ENCODE measurements around the gene MSI2. TPM values are rescaled to one million over a fixed set of nuclear protein-coding genes. Genes with fewer than 3 reads are reported as not detected.

MSI2 gene
- polyA plus RNA-seq: 18.5 and 31.9 TPM in 2 replicates

GRCh38 chr17:57255776-57256681, at the start of gene MSI2:
TSS of gene MSI2 (plus strand) at chr17:57256523. CDS start at chr17:57256743, 220 bp downstream.

Other genes with a start within 250 kb of the MSI2 start
- 7.7 and 8.3 TPM in 2 replicates for gene AKAP1, start 171.3 kb upstream of the MSI2 start, polyA plus RNA-seq

All from Purkinje cell (primary cell).